DMS79 (cell line): ENCODE results near the gene TTLL5.

Experiments used
- DNase-seq: peaks from one replicate; lab custom pipeline; 2025; lab: John Stamatoyannopoulos, UW

The TTLL5 gene, protein sequence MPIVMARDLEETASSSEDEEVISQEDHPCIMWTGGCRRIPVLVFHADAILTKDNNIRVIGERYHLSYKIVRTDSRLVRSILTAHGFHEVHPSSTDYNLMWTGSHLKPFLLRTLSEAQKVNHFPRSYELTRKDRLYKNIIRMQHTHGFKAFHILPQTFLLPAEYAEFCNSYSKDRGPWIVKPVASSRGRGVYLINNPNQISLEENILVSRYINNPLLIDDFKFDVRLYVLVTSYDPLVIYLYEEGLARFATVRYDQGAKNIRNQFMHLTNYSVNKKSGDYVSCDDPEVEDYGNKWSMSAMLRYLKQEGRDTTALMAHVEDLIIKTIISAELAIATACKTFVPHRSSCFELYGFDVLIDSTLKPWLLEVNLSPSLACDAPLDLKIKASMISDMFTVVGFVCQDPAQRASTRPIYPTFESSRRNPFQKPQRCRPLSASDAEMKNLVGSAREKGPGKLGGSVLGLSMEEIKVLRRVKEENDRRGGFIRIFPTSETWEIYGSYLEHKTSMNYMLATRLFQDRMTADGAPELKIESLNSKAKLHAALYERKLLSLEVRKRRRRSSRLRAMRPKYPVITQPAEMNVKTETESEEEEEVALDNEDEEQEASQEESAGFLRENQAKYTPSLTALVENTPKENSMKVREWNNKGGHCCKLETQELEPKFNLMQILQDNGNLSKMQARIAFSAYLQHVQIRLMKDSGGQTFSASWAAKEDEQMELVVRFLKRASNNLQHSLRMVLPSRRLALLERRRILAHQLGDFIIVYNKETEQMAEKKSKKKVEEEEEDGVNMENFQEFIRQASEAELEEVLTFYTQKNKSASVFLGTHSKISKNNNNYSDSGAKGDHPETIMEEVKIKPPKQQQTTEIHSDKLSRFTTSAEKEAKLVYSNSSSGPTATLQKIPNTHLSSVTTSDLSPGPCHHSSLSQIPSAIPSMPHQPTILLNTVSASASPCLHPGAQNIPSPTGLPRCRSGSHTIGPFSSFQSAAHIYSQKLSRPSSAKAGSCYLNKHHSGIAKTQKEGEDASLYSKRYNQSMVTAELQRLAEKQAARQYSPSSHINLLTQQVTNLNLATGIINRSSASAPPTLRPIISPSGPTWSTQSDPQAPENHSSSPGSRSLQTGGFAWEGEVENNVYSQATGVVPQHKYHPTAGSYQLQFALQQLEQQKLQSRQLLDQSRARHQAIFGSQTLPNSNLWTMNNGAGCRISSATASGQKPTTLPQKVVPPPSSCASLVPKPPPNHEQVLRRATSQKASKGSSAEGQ (N-terminal part only)

DNA sequence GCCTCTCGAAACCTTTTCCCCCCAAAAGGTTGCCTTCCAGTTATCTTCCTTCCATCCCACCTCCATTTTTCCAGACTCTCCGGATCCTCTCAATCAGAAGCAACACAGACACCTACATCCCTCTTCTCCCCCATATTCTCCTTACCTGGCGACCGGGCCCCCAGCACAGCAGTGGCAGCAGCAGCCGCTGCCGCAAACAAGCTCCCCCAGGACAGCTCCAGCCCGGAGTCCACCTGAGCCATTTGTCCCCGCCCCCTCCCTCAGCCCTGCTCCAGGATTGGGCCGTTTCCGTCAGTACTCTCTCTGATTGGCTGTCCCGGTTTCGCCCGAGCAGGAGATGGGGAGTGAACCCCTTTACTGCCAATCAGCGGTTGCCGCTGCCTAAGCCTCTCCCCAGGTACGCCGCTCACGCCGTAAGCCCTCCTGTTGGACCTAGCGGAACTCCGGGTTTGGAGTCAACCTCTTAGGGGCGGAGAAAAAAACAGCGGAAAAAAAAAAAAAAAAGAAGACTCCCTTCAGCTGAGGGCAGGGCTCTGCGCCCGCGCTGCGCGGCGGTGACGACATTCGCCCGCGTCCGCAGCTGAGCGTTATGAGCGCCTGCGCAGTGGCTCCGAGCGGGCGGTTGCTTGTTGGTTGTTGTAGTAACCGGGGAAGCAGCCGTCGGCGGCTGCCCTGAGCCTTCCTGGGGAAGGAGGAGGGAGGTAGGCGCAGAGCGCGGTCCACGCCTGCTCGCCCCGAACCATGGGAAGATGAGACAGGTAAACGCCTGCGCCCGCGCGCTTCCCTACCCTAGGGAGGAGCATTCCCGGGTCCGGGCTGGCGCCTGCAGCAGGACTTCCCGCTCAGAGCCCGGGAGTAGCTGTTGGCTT, at the start of gene TTLL5, which contains the start of gene ERG28:
TSS of gene TTLL5 (plus strand) at position 617 of the 869 bp plus-strand sequence. CDS start 1,904 bp downstream, outside the sequence.
TSS of gene ERG28 (minus strand) at position 247 of the 869 bp plus-strand sequence. CDS start 3,374 bp downstream, outside the sequence.
- peak; percentile 100 for DNase-seq

DNA sequence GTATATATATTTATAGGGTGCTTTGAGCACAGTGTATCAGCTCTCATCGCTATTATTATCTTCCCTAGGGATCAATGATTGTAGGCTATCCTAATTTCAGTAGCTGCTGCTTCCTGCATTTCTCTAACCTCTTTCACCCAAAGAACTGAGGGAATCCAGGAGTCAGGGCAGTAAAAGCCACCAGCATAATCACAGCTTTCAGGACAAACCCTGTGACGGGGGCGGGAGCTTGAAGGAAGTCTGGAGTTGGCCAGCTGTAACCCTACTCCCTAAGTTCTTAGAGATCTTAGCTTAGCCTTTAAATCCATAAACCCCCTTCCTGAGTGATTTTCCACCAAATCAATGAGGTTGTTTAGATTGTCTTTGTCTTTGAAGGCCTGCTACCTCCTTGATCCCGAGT, 48.9 kb upstream of the TTLL5 start:
- DNase-seq = no peak

GRCh38 chr14:75614179-75614578, 46.9 kb upstream of the TTLL5 start:
- DNase-seq = no peak

DNA sequence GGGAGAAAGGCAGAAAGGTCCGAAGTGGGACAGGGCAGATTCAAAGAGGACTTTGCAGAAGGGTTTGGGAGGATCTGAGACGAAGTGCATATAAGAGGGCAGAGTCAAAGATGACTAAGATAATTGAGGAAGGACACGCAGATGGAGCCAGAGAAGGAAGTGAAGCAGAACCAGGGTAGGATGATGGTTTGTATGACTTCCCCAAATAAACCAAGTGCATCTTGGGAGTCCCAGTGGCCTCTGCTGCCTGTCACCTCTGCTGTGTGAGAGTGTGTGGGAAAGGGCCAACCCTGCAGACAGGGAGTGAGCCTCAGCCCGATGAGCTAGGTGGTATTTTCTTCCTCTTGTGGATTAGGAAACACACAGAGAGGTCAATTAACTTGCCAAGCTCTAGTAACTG, 45.8 kb upstream of the TTLL5 start:
- DNase-seq = no peak

DNA sequence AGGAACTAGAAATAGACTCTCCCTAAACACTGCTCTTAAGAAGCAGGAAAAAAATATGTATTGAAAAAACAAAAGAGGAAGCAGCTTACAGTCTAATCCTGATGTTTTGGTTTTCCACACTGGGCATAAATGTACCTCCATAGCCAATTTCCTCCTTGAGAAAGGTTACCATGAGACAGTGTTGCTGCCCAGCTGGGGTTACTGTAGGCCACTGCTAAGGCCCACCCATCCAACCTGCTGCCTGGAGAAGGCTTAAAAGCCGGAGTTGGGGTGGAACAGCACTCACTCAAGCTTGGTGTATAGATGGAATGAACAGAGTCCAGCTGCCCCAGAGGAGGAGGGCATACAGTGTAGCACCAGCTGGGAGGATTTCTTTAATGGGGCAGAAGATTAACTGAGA, 41.5 kb upstream of the TTLL5 start:
- DNase-seq = no peak

DNA sequence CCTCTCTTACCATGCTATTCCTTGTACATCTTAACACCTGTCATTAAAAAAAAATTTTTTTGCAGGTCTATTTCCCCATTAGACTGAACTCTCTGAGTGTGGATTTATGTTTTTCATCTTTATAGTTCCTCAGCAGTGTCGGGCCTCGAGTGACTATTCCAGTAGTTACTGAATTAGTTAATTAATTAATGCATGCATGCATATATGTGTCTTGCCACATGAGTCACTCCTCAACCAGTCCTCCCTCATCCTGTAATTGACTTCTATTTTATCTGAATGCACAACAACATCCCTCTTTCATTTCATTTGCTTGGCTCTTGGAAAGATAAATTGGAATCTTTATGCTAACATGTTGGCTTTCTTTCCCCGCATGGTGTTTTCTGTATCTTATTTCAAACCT, 36.0 kb upstream of the TTLL5 start:
- no peak for DNase-seq

DNA sequence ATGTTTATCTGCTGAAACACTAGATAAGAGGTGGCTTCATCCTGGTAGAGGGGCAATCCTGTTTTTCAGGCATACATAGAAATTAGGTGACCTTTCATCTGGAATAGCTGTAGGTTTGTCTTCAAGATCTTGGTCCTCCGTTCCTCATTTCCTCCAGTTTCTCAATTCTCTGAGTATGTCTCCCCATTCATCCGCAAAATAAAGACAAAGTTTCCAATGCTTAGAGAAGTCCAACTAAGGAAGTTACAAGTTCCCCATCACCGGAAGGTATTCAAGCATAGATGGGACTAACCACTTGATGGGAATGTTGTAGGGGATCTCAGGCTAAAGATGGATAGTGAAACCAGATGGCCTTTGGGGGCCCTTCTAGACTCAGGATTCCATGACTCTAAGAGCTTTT, 34.6 kb upstream of the TTLL5 start:
- no peak for DNase-seq

- no peak for DNase-seq
These were observed 34.2 kb upstream of the TTLL5 start for GRCh38 chr14:75626863-75627262.

GRCh38 chr14:75627406-75627805, 33.6 kb upstream of the TTLL5 start:
- DNase-seq = no peak

DNA sequence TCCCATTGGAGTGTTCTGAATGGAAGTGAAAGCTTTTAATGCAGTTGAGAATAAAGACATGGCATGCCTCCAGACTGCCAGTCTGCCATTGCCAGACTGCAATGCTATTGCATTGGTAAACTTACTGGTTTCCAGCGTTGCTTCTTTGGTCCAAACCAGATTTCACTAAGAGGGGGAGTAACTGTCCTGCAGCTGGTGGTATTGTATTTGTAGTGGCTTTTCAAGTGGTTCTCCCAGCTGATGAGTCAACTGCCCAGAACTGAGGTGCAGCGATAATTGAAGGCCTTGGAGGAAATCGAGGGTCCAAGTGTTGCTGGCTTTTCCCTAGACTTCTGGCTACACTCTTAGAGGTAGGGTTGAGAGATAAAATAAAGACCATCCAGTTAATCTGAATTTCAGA, 32.2 kb upstream of the TTLL5 start:
- peak; percentile 97 for DNase-seq

GRCh38 chr14:75630695-75631452, 30.2 kb upstream of the TTLL5 start:
- peak; percentile 37 for DNase-seq

GRCh38 chr14:75631453-75631831, 29.6 kb upstream of the TTLL5 start:
- no peak for DNase-seq

GRCh38 chr14:75634848-75635247, 26.2 kb upstream of the TTLL5 start:
- no peak for DNase-seq

DNA sequence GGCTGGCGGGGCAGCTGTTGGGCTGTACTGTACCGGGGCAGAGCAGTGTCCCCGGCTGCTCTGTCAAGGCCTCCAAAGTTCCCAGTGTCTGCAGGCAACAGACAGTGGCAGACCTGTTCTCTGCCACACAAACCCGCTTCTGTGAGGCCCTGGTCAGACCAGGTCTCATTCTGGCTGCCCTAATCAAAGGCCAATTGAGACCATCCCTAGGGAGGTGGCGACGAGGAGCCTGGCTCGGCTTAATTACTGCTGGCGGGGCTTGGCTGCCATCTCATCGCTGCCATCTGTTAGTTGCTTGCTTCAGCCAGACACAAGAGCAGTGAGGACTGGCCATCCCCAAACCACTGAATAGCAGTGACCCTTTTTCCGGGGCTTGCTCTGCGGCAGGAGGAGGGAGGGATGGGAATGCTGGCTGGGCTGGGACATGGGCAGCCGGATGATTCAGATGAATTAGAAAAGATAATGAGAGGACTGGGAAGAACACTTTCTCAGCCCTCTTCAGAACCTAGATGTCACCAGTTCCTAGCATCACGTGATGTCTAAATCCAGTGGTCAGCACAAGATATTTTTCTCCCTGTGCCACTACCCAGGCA, 24.9 kb upstream of the TTLL5 start:
- no peak for DNase-seq

DNA sequence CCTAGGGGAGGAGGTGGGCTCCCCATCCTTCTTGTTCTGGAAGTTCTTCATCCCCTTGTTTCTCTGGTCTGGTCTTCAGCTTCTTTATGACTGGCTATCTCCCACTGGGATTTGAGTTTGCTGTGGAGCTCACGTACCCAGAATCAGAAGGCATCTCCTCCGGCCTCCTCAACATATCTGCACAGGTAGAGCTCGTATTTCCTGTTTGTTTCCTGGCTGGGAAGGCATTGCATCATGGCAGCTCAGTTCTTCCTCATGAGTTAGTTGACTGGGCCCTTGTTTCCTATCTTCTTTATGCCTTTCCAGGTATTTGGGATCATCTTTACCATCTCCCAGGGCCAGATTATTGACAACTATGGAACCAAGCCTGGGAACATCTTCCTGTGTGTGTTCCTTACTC, 20.2 kb upstream of the TTLL5 start:
- no peak for DNase-seq

DNA sequence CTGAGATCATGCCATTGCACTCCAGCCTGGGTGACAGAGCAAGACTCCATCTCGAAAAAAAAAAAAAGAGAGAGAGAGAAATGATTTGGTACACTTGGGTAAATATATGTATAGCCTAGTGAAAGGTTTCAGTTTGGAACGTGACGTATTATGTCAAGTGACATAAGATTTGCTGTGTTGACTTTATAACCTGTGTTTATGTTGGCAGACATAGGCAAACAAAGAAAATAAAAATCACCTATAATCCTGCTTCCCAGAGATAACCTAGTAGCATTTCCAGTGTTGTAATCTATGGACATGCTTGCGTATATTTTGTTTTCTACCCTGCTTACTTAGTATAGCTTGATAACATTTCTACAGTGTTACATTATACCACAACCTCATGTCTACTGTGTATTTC, 17.1 kb upstream of the TTLL5 start:
- DNase-seq = no peak

GRCh38 chr14:75645056-75645455, 16.0 kb upstream of the TTLL5 start:
- peak; percentile 100 for DNase-seq

GRCh38 chr14:75646762-75647161, 14.3 kb upstream of the TTLL5 start:
- DNase-seq = no peak

DNA sequence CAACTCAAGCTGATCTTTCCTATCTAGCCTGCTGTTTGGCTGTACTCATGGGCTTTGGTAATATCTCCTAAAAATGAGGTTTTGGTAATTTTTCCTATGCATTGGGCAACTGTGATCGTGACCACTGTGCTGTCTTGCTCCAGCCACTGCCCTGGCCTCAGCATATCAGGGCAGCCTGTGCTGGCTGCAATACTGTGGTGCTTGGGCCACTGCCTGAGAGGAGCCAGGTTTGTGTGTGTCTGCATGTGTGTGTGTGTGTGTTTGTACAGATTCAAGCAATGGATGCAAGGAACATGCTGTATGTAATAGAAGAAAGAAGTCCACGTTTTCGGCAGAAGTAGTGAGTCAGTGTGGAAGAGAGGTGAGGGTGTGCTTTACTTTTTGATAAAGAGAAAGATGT, 13.4 kb upstream of the TTLL5 start:
- DNase-seq = no peak
